ENCODE results near the gene EDAR.

The EDAR gene

GRCh38 chr2:108961796-108962195 is 27.2 kb downstream of the EDAR start:
- no peak for TF ChIP-seq CTCF (IDR thresholded peaks at IDR 0.05; ENCODE audit: unreplicated experiment in 3 of 3)
- H3K4me3 Mint-ChIP-seq: no peak overlapping the region
- peaks cover 23% of the 10 kb centered on the region for H3K27me3 Mint-ChIP-seq (ENCODE audit: low read depth)
- peaks cover 24% of the 10 kb centered on the region for H3K4me1 Mint-ChIP-seq
- H3K36me3 Mint-ChIP-seq (ENCODE audit: low read depth): no peaks in the 10 kb centered on the region
- no peaks in the 10 kb centered on the region for H3K9me3 Mint-ChIP-seq
- peak overlapping the region; percentile 25 to 33 (median 33) for H3K27ac Mint-ChIP-seq

GRCh38 chr2:108960006-108960405 is 29.0 kb downstream of the EDAR start:
- no peak for TF ChIP-seq CTCF (IDR thresholded peaks at IDR 0.05; ENCODE audit: unreplicated experiment in 3 of 3)
- Mint-ChIP-seq H3K27me3 (ENCODE audit: low read depth) (peaks cover 18% of the 10 kb centered on the region), H3K4me1 (peaks cover 11% of the 10 kb centered on the region), H3K36me3 (ENCODE audit: low read depth) (no peaks in the 10 kb centered on the region), H3K27ac (peak overlapping the region in 1 of 3 experiments; percentile 14), H3K9me3 (no peaks in the 10 kb centered on the region), H3K4me3 (no peak overlapping the region)

- Mint-ChIP-seq H3K9me3 (peaks cover 1% of the 10 kb centered on the region), H3K36me3 (ENCODE audit: low read depth) (no peaks in the 10 kb centered on the region), H3K27me3 (ENCODE audit: low read depth) (peaks cover 12% of the 10 kb centered on the region), H3K4me1 (peaks cover 11% of the 10 kb centered on the region), H3K4me3 (no peak overlapping the region), H3K27ac (no peak overlapping the region)
- TF ChIP-seq CTCF (IDR thresholded peaks at IDR 0.05; ENCODE audit: unreplicated experiment in 3 of 3): no peak
Observed at GRCh38 chr2:108959401-108959800, 29.6 kb downstream of the EDAR start.

- H3K27ac Mint-ChIP-seq: peak overlapping the region in 1 of 3 experiments; percentile 84
- peaks cover 11% of the 10 kb centered on the region for H3K4me1 Mint-ChIP-seq
Observed at GRCh38 chr2:108958632-108959341, 30.2 kb downstream of the EDAR start.

GRCh38 chr2:108958002-108958401 is 31.0 kb downstream of the EDAR start:
- peak overlapping the region; percentile 70 to 84 (median 71) for H3K27ac Mint-ChIP-seq
- peaks cover 10% of the 10 kb centered on the region for H3K9me3 Mint-ChIP-seq
- no peak for TF ChIP-seq CTCF (IDR thresholded peaks at IDR 0.05; ENCODE audit: unreplicated experiment in 3 of 3)
- H3K4me1 Mint-ChIP-seq: peaks cover 11% of the 10 kb centered on the region
- peaks cover 12% of the 10 kb centered on the region for H3K27me3 Mint-ChIP-seq (ENCODE audit: low read depth)
- H3K36me3 Mint-ChIP-seq (ENCODE audit: low read depth): peaks cover 5% of the 10 kb centered on the region
- peak overlapping the region in 1 of 3 experiments; percentile 2 for H3K4me3 Mint-ChIP-seq

More at GRCh38 chr2:108958632-108959341, 30.2 kb downstream of the EDAR start:
- no peak for TF ChIP-seq CTCF (IDR thresholded peaks at IDR 0.05; ENCODE audit: unreplicated experiment in 3 of 3)
- Mint-ChIP-seq H3K27me3 (ENCODE audit: low read depth) (peaks cover 12% of the 10 kb centered on the region), H3K4me3 (no peak overlapping the region), H3K36me3 (ENCODE audit: low read depth) (no peaks in the 10 kb centered on the region), H3K9me3 (peaks cover 5% of the 10 kb centered on the region)

GRCh38 chr2:108956375-108956774 is 32.6 kb downstream of the EDAR start:
- H3K27me3 Mint-ChIP-seq (ENCODE audit: low read depth): peaks cover 4% of the 10 kb centered on the region
- H3K4me1 Mint-ChIP-seq: peaks cover 11% of the 10 kb centered on the region

More at GRCh38 chr2:108956375-108956774, 32.6 kb downstream of the EDAR start:
- TF ChIP-seq CTCF (IDR thresholded peaks at IDR 0.05; ENCODE audit: unreplicated experiment in 3 of 3): no peak
- no peak overlapping the region for H3K4me3 Mint-ChIP-seq
- peaks cover 18% of the 10 kb centered on the region for H3K36me3 Mint-ChIP-seq (ENCODE audit: low read depth)
- no peak overlapping the region for H3K27ac Mint-ChIP-seq
- peaks cover 26% of the 10 kb centered on the region for H3K9me3 Mint-ChIP-seq

Data from nephron (organoid).